Breast epithelium (tissue), 3 donors: ENCODE measurements around the gene CALCOCO2.

ENCODE experiments used
- POLR2AphosphoS5 ChIP-seq, 3 donors: sonication (generic); formaldehyde crosslinking; IDR thresholded peaks; one replicate each; pipeline ENCODE4 v1.6.1; 2017; ENCODE audit warnings: antibody characterized with exemption in 3 of 3
- TF ChIP-seq, protein P1 (sequence below), 3 donors: fragments of 450-650 bp; IDR thresholded peaks; one replicate each; pipeline ENCODE4 v1.5.1; 2016 to 2017; ENCODE audit warnings: antibody characterized with exemption in 3 of 3, mild to moderate bottlenecking in 3 of 3, moderate library complexity in 3 of 3

GRCh38 chr17:48840441-48840840 lies 9.6 kb downstream of the CALCOCO2 start:
- TF ChIP-seq, protein P1, sequence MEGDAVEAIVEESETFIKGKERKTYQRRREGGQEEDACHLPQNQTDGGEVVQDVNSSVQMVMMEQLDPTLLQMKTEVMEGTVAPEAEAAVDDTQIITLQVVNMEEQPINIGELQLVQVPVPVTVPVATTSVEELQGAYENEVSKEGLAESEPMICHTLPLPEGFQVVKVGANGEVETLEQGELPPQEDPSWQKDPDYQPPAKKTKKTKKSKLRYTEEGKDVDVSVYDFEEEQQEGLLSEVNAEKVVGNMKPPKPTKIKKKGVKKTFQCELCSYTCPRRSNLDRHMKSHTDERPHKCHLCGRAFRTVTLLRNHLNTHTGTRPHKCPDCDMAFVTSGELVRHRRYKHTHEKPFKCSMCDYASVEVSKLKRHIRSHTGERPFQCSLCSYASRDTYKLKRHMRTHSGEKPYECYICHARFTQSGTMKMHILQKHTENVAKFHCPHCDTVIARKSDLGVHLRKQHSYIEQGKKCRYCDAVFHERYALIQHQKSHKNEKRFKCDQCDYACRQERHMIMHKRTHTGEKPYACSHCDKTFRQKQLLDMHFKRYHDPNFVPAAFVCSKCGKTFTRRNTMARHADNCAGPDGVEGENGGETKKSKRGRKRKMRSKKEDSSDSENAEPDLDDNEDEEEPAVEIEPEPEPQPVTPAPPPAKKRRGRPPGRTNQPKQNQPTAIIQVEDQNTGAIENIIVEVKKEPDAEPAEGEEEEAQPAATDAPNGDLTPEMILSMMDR (IDR thresholded peaks at IDR 0.05): no peak
- TF ChIP-seq POLR2AphosphoS5 (IDR thresholded peaks at IDR 0.05): no peak
